ENCODE results near the gene AMPD3. TPM values are rescaled to one million over a fixed set of nuclear protein-coding genes. Genes with fewer than 3 reads are reported as not detected.

Gene AMPD3
- total RNA-seq, 1 experiment from 2014 or later = 12.5 TPM

- BruUV-seq (replicated peaks) = no TSS peak
- Histone ChIP-seq H3K4me3 (ENCODE audit: low read depth in 2 of 2, low read length in 2 of 2) (no peak overlapping the region), H3K27me3 (ENCODE audit: control insufficient read depth, insufficient read depth, low read length) (no peaks in the 10 kb centered on the region), H3K4me1 (ENCODE audit: control insufficient read depth, insufficient read depth, low read length) (peaks cover 11% of the 10 kb centered on the region), H3K9me3 (ENCODE audit: control insufficient read depth, insufficient read depth, low read depth, low read length) (peaks cover 9% of the 10 kb centered on the region; the same call in 1 of the 2 replicates), H3K27ac (ENCODE audit: low read length) (no peak overlapping the region), H3K36me3 (ENCODE audit: control insufficient read depth, insufficient read depth, low read length) (no peaks in the 10 kb centered on the region)
- DNase-seq (ENCODE audit: low read depth, low spot score) = no peak
- POLR2A ChIA-PET = no interaction called here
- TF ChIP-seq POLR2AphosphoS5 (IDR thresholded peaks at IDR 0.05; ENCODE audit: low read depth, low read length) = no peak
- no peak for TF ChIP-seq REST (IDR thresholded peaks at IDR 0.05; ENCODE audit: insufficient read depth in 1 of 2, low read depth in 2 of 2, low read length in 1 of 2)
- no peak for TF ChIP-seq CTCF (IDR thresholded peaks at IDR 0.05)
- no peak for TF ChIP-seq SIN3A (IDR thresholded peaks at IDR 0.05; ENCODE audit: borderline replicate concordance, insufficient read depth, low read depth, low read length)
- TF ChIP-seq TCF7L2 (IDR thresholded peaks at IDR 0.05; ENCODE audit: low read depth, low read length) = no peak
- intact Hi-C loops (cut with micrococcal nuclease; ENCODE audit: unreplicated experiment) = loop anchor here (10.0 kb wide), 1 partner anchor 140 kb away; no protein-coding TSS in a partner anchor
- ATAC-seq = no peak
- in situ Hi-C loops (cut with HindIII; ENCODE audit: low pct_unique_long_range_greater_than_20kb, low sequenced_read_pairs) = no loop called here
- CTCF ChIA-PET = no interaction called here
Observed at GRCh38 chr11:10544491-10545465, 89.7 kb downstream of the AMPD3 start.

GRCh38 chr11:10550503-10551289 is 95.6 kb downstream of the AMPD3 start:
- no peak overlapping the region for H3K4me3 ChIP-seq (ENCODE audit: low read depth in 2 of 2, low read length in 2 of 2)
- peaks cover 11% of the 10 kb centered on the region; the same call in 1 of the 2 replicates for H3K9me3 ChIP-seq (ENCODE audit: control insufficient read depth, insufficient read depth, low read depth, low read length)
- no peaks in the 10 kb centered on the region for H3K4me1 ChIP-seq (ENCODE audit: control insufficient read depth, insufficient read depth, low read length)
- ATAC-seq (peak; percentile 87), DNase-seq (ENCODE audit: low read depth, low spot score) (no peak)
- intact Hi-C loops (cut with micrococcal nuclease; ENCODE audit: unreplicated experiment) (no loop called here), in situ Hi-C loops (cut with HindIII; ENCODE audit: low pct_unique_long_range_greater_than_20kb, low sequenced_read_pairs) (no loop called here)
- ChIA-PET POLR2A (interaction anchor here (0.6 kb wide), 1 partner anchor 140 kb away, joined by 3 read pairs; no protein-coding TSS in a partner anchor), CTCF (no interaction called here)
- peaks cover 3% of the 10 kb centered on the region for H3K27me3 ChIP-seq (ENCODE audit: control insufficient read depth, insufficient read depth, low read length)
- no peaks in the 10 kb centered on the region for H3K36me3 ChIP-seq (ENCODE audit: control insufficient read depth, insufficient read depth, low read length)
- no peak overlapping the region for H3K27ac ChIP-seq (ENCODE audit: low read length)
- no peak for TF ChIP-seq CTCF (IDR thresholded peaks at IDR 0.05)
- no peak for TF ChIP-seq POLR2AphosphoS5 (IDR thresholded peaks at IDR 0.05; ENCODE audit: low read depth, low read length)
- no peak for TF ChIP-seq REST (IDR thresholded peaks at IDR 0.05; ENCODE audit: insufficient read depth in 1 of 2, low read depth in 2 of 2, low read length in 1 of 2)
- TF ChIP-seq SIN3A (IDR thresholded peaks at IDR 0.05; ENCODE audit: borderline replicate concordance, insufficient read depth, low read depth, low read length) = no peak
- TF ChIP-seq TCF7L2 (IDR thresholded peaks at IDR 0.05; ENCODE audit: low read depth, low read length) = no peak
- no TSS peak for BruUV-seq (replicated peaks)

Data from Panc1 (cell line).